Endothelial cell of umbilical vein (primary cell): Measurements from ENCODE around the gene C1QTNF8. TPM values are rescaled to one million over a fixed set of nuclear protein-coding genes. Genes with fewer than 3 reads are reported as not detected.

Source experiments
- BruUV-seq: library from RNA; stranded (reverse); fragments of 400-500 nt; replicated peaks from 2 replicates; lab custom pipeline; 2021; lab: Mats Ljungman, UMichigan
- CTCF ChIA-PET: fragments of 300-600, 350-600 bp; sonication (Branson Sonifier 250); formaldehyde crosslinking; loops from one replicate; lab custom pipeline; 2021; ENCODE audit warnings: antibody characterized with exemption, inconsistent platforms; lab: Charles Lee
- POLR2A ChIA-PET: fragments of 300-600, 350-600 bp; sonication (Branson Sonifier 250); formaldehyde crosslinking; loops from one replicate; lab custom pipeline; 2021; ENCODE audit warnings: antibody characterized with exemption, inconsistent platforms; lab: Charles Lee
- DNase-seq: peaks from one replicate; pipeline ENCODE4 v3.0.0-alpha.2; 2011; ENCODE audit warnings: low read depth, low spot score
- FAIRE-seq: peaks from 2 replicates; lab custom pipeline; 2011; peaks lifted over from hg19 to GRCh38; lab: Jason Lieb, UNC
- H2AFZ ChIP-seq: 2 replicates; pipeline ENCODE4 v1.6.0; 2012; ENCODE audit warnings: low read depth, low read length, control low read depth, inconsistent platforms
- H3K27ac ChIP-seq: 2 replicates; pipeline ENCODE4 v1.5.1; 2011; ENCODE audit warnings: low read depth, mild to moderate bottlenecking, control low read depth, low read length, moderate library complexity; ENCODE audit not compliant: insufficient read depth
- H3K27me3 ChIP-seq, 2 experiments: 2 replicates each; pipeline versions ENCODE4 v1.6.0 to v1.6.1; 2011; ENCODE audit warnings: low read length in 2 of 2, mixed read lengths in 1 of 2; ENCODE audit not compliant: control insufficient read depth in 2 of 2, insufficient read depth in 2 of 2
- H3K36me3 ChIP-seq, 2 experiments: 2 replicates in 1 of 2; 3 replicates in 1 of 2; pipeline ENCODE4 v1.5.1; 2011; ENCODE audit warnings: low read length in 2 of 2, mild to moderate bottlenecking in 1 of 2, moderate library complexity in 1 of 2; ENCODE audit not compliant: control insufficient read depth in 2 of 2, insufficient read depth in 2 of 2; ENCODE audit errors: extremely low read depth in 1 of 2
- H3K4me1 ChIP-seq: 3 replicates; pipeline ENCODE4 v1.5.1; 2011; ENCODE audit warnings: mild to moderate bottlenecking, low read length; ENCODE audit not compliant: control insufficient read depth, insufficient read depth; ENCODE audit errors: extremely low read depth
- H3K4me2 ChIP-seq: 2 replicates; pipeline ENCODE4 v1.6.1; 2011; ENCODE audit warnings: low read length, control low read depth, mixed read lengths; ENCODE audit not compliant: insufficient read depth
- H3K4me3 ChIP-seq, 3 experiments: fragments of 200-600 bp in 1 of 3; sonication (generic), shearing (Covaris generic) in 1 of 3; replicated peaks in 1 of 3; 2 replicates each; pipeline ENCODE4 v1.5.1; 2011 to 2016; ENCODE audit warnings: control low read depth in 3 of 3, low read length in 3 of 3, mild to moderate bottlenecking in 2 of 3, inconsistent platforms in 1 of 3, low read depth in 1 of 3, moderate library complexity in 1 of 3; ENCODE audit not compliant: insufficient read depth in 1 of 3
- H3K79me2 ChIP-seq: 2 replicates; pipeline ENCODE4 v1.6.0; 2012; ENCODE audit warnings: low read length, inconsistent platforms; ENCODE audit not compliant: control insufficient read depth, insufficient read depth
- H3K9ac ChIP-seq: replicated peaks from 2 replicates; pipeline ENCODE3; 2011; ENCODE audit warnings: low read length, control low read depth; ENCODE audit not compliant: insufficient read depth; ENCODE audit errors: extremely low read depth
- H3K9me1 ChIP-seq: replicated peaks from 3 replicates; pipeline ENCODE4 v1.6.0; 2011; ENCODE audit warnings: mild to moderate bottlenecking, low read length; ENCODE audit not compliant: control insufficient read depth, insufficient read depth; ENCODE audit errors: extremely low read depth
- H3K9me3 ChIP-seq: replicated peaks from 2 replicates; pipeline ENCODE4 v1.5.1; 2012; ENCODE audit warnings: low read length, inconsistent platforms; ENCODE audit not compliant: control insufficient read depth, insufficient read depth
- H4K20me1 ChIP-seq: replicated peaks from 2 replicates; pipeline ENCODE3; 2011; ENCODE audit warnings: mild to moderate bottlenecking, low read length; ENCODE audit not compliant: control insufficient read depth, insufficient read depth; ENCODE audit errors: extremely low read depth
- CTCF ChIP-seq, 2 donors: IDR thresholded peaks; 1 replicate in 1 of 2; 2 replicates in 1 of 2; pipeline ENCODE4 v1.5.1; 2011; ENCODE audit warnings: low read length in 2 of 2, mild to moderate bottlenecking in 2 of 2, moderate library complexity in 2 of 2, control low read depth in 1 of 2, inconsistent platforms in 1 of 2, low read depth in 1 of 2; ENCODE audit not compliant: insufficient read depth in 1 of 2; ENCODE audit errors: extremely low read depth in 1 of 2
- EZH2 ChIP-seq: IDR thresholded peaks from 2 replicates; pipeline ENCODE4 v1.6.1; 2012; ENCODE audit warnings: borderline replicate concordance, low read depth, mild to moderate bottlenecking, moderate library complexity, low read length, inconsistent platforms; ENCODE audit not compliant: severe bottlenecking
- FOS ChIP-seq: IDR thresholded peaks from 2 replicates; pipeline ENCODE4 v1.6.1; 2011; ENCODE audit warnings: mild to moderate bottlenecking, low read length, moderate library complexity, borderline replicate concordance; ENCODE audit not compliant: insufficient read depth
- GATA2 ChIP-seq: IDR thresholded peaks from 2 replicates; pipeline ENCODE4 v1.7.0; 2011; ENCODE audit warnings: low read depth, mild to moderate bottlenecking, moderate library complexity, mixed read lengths, low read length; ENCODE audit not compliant: insufficient read length, insufficient read depth
- JUN ChIP-seq: IDR thresholded peaks from 2 replicates; pipeline ENCODE4 v1.6.1; 2011; ENCODE audit warnings: borderline replicate concordance, low read depth; ENCODE audit not compliant: insufficient read length, insufficient read depth
- MAX ChIP-seq: IDR thresholded peaks from 2 replicates; pipeline ENCODE4 v1.6.1; 2011; ENCODE audit not compliant: insufficient read depth, insufficient read length
- MYC ChIP-seq: IDR thresholded peaks from one replicate; pipeline ENCODE4 v1.6.1; 2011; ENCODE audit warnings: mild to moderate bottlenecking, low read depth, low read length
- POLR2A ChIP-seq: IDR thresholded peaks from 2 replicates; pipeline ENCODE4 v1.6.1; 2012; ENCODE audit warnings: low read depth, mild to moderate bottlenecking, control low read depth, low read length
- POLR2AphosphoS5 ChIP-seq: IDR thresholded peaks from 2 replicates; pipeline ENCODE4 v1.6.1; 2012; ENCODE audit warnings: low read depth, mild to moderate bottlenecking, control low read depth, low read length, moderate library complexity; ENCODE audit not compliant: insufficient read depth
- dilution Hi-C: fragments of 300-500 bp; cut with MboI; formaldehyde crosslinking; loops from one replicate; pipeline ENCODE4 v1.15.0; 2019; ENCODE audit warnings: low sequenced_read_pairs; ENCODE audit not compliant: extremely low pct_ligation_motif_present
- intact Hi-C: fragments of 100-400 bp; cut with micrococcal nuclease; formaldehyde crosslinking; loops from one replicate; pipeline ENCODE4 v1.10.0; 2022
- polyA plus RNA-seq, 4 experiments: library from polyadenylated mRNA; depleted of rRNA in 3 of 4; stranded (reverse) in 3 of 4; unstranded in 1 of 4; fragments of >200 nt; gene quantifications; 2 replicates each; pipeline versions ENCODE4 v1.2.1 to v1.2.3, GENCODE V29; 2011 to 2012; ENCODE audit warnings: missing spikeins in 1 of 4
- total RNA-seq: library from RNA; stranded (reverse); gene quantifications from 2 replicates; pipeline ENCODE4 v1.2.3, GENCODE V29; 2021

C1QTNF8 gene
- total and polyA plus RNA-seq, 2 donors (not counting 3 experiments of a cell fraction or from before 2014, with no cell fraction given) = not detected

- Histone ChIP-seq H3K9me1 (no peaks in the 10 kb centered on the region), H3K27ac (no peak overlapping the region), H4K20me1 (no peaks in the 10 kb centered on the region), H3K79me2 (no peaks in the 10 kb centered on the region), H3K9ac (no peak overlapping the region), H3K27me3 (peaks cover 2 to 5% of the 10 kb centered on the region in 2 experiments), H3K36me3 (no peaks in the 10 kb centered on the region), H3K4me3 (no peak overlapping the region), H3K4me2 (no peak overlapping the region), H2AFZ (no peak overlapping the region), H3K9me3 (no peaks in the 10 kb centered on the region), H3K4me1 (no peaks in the 10 kb centered on the region)
- ChIA-PET POLR2A (no interaction called here), CTCF (interaction anchor here (1.2 kb wide), 1 partner anchor 37 kb away, joined by 4 read pairs; no protein-coding TSS in a partner anchor)
- TF ChIP-seq MAX (no peak), EZH2 (no peak), MYC (no peak), CTCF (IDR thresholded peaks at IDR 0.05; ENCODE audit: extremely low read depth in 1 of 2, insufficient read depth in 1 of 2, low read depth in 1 of 2, low read length in 2 of 2) (no peak), POLR2AphosphoS5 (no peak), GATA2 (no peak), JUN (no peak), POLR2A (no peak), FOS (no peak)
- dilution Hi-C loops (no loop called here), intact Hi-C loops (no loop called here)
- DNase-seq (no peak), FAIRE-seq (no peak)
- BruUV-seq = no TSS peak
Observed at GRCh38 chr16:1065469-1066128, 30.4 kb downstream of the C1QTNF8 start.
